Measurements from ENCODE around the gene RASD1.

Gene RASD1

GRCh38 chr17:17526369-17526768 lies 30.2 kb upstream of the RASD1 start:
- peak; percentile 65 for DNase-seq

GRCh38 chr17:17525956-17526355 lies 29.8 kb upstream of the RASD1 start:
- no peak for DNase-seq

- DNase-seq, result no peak
These were observed 29.1 kb upstream of the RASD1 start for GRCh38 chr17:17525311-17525710.

GRCh38 chr17:17523731-17524490 lies 27.7 kb upstream of the RASD1 start:
- DNase-seq, result no peak

GRCh38 chr17:17523001-17523730 lies 27.0 kb upstream of the RASD1 start:
- peak; percentile 74 for DNase-seq

- no peak for DNase-seq
These were observed 24.5 kb upstream of the RASD1 start for GRCh38 chr17:17520599-17521232.

- no peak for DNase-seq
These were observed 23.7 kb upstream of the RASD1 start for GRCh38 chr17:17519886-17520285.

GRCh38 chr17:17518951-17519350 lies 22.8 kb upstream of the RASD1 start:
- no peak for DNase-seq

- no peak for DNase-seq
These were observed 21.8 kb upstream of the RASD1 start for GRCh38 chr17:17518014-17518413.

- DNase-seq, result no peak
These were observed 20.9 kb upstream of the RASD1 start for GRCh38 chr17:17516941-17517720.

- no peak for DNase-seq
These were observed 20.0 kb upstream of the RASD1 start for GRCh38 chr17:17515934-17516930.

GRCh38 chr17:17514993-17515933 lies 19.1 kb upstream of the RASD1 start:
- DNase-seq, result no peak

GRCh38 chr17:17514361-17514992 lies 18.3 kb upstream of the RASD1 start:
- DNase-seq, result no peak

- DNase-seq, result no peak
These were observed 17.4 kb upstream of the RASD1 start for GRCh38 chr17:17513626-17514025.

GRCh38 chr17:17512866-17513265 lies 16.7 kb upstream of the RASD1 start:
- DNase-seq, result no peak

GRCh38 chr17:17511881-17512858 lies 16.0 kb upstream of the RASD1 start:
- DNase-seq, result no peak

- no peak for DNase-seq
These were observed 15.1 kb upstream of the RASD1 start for GRCh38 chr17:17511293-17511741.

- no peak for DNase-seq
These were observed 14.5 kb upstream of the RASD1 start for GRCh38 chr17:17510456-17511292.
